IMR-90 (cell line): ENCODE results near the gene HS3ST2. TPM values are rescaled to one million over a fixed set of nuclear protein-coding genes. Genes with fewer than 3 reads are reported as not detected.

Experiments used
- ATAC-seq: fragments of 200-7000 bp; cut with Tn5 transposase; 2 replicates; pipeline ENCODE4 v1.9.1; 2020; ENCODE audit warnings: low read depth, mild to moderate bottlenecking, moderate library complexity
- BruUV-seq: library from RNA; stranded (reverse); fragments of 400-500 nt; replicated peaks from 2 replicates; lab custom pipeline; 2021; lab: Mats Ljungman, UMichigan
- CTCF ChIA-PET: fragments of 300-600 bp; formaldehyde crosslinking; extraction: SDS; loops from one replicate; lab custom pipeline; 2021; ENCODE audit warnings: antibody characterized with exemption; lab: Yijun Ruan, JAX
- POLR2A ChIA-PET: fragments of 300-600 bp; sonication (Branson Sonifier 250); formaldehyde crosslinking; loops from one replicate; lab custom pipeline; 2022; ENCODE audit warnings: antibody characterized with exemption; ENCODE audit not compliant: unreplicated experiment; lab: Charles Lee
- DNase-seq: peaks from one replicate; pipeline ENCODE4 v3.0.0; 2013
- H2AFZ ChIP-seq: replicated peaks from 2 replicates; pipeline ENCODE3; 2013; ENCODE audit warnings: low read length, mild to moderate bottlenecking; ENCODE audit not compliant: poor library complexity
- H2AK5ac ChIP-seq: 2 replicates; pipeline ENCODE4 v1.6.1; 2013; ENCODE audit warnings: low read depth, low read length, inconsistent platforms
- H2AK9ac ChIP-seq: replicated peaks from 2 replicates; pipeline ENCODE3; 2013; ENCODE audit warnings: mild to moderate bottlenecking, low read depth, low read length, moderate library complexity; ENCODE audit not compliant: poor library complexity
- H2BK120ac ChIP-seq: 2 replicates; pipeline ENCODE4 v1.6.1; 2013; ENCODE audit warnings: low read depth, low read length, inconsistent platforms
- H2BK15ac ChIP-seq: 3 replicates; pipeline ENCODE4 v1.6.1; 2013; ENCODE audit warnings: low read depth, low read length, inconsistent platforms
- H2BK20ac ChIP-seq: 2 replicates; pipeline ENCODE4 v1.6.1; 2013; ENCODE audit warnings: low read depth, mild to moderate bottlenecking, inconsistent platforms, low read length, moderate library complexity
- H2BK5ac ChIP-seq: 2 replicates; pipeline ENCODE4 v1.6.1; 2013; ENCODE audit warnings: mild to moderate bottlenecking, low read depth, low read length, inconsistent platforms; ENCODE audit not compliant: poor library complexity, severe bottlenecking
- H3K14ac ChIP-seq: replicated peaks from 2 replicates; pipeline ENCODE4 v1.6.1; 2013; ENCODE audit warnings: low read depth, low read length, inconsistent platforms
- H3K18ac ChIP-seq: 2 replicates; pipeline ENCODE4 v1.6.1; 2013; ENCODE audit warnings: low read depth, low read length, control low read depth
- H3K23ac ChIP-seq: 2 replicates; pipeline ENCODE4 v1.6.1; 2013; ENCODE audit warnings: low read depth, low read length, inconsistent platforms
- H3K27ac ChIP-seq: 2 replicates; pipeline ENCODE4 v1.5.1; 2013; ENCODE audit warnings: mild to moderate bottlenecking, control low read depth, low read length; ENCODE audit not compliant: insufficient read depth
- H3K27me3 ChIP-seq: 2 replicates; pipeline ENCODE4 v1.6.1; 2013; ENCODE audit warnings: low read length; ENCODE audit not compliant: control insufficient read depth, insufficient read depth
- H3K36me3 ChIP-seq: 2 replicates; pipeline ENCODE4 v1.6.1; 2013; ENCODE audit warnings: low read length, mixed read lengths; ENCODE audit not compliant: control insufficient read depth, insufficient read depth
- H3K4ac ChIP-seq: 2 replicates; pipeline ENCODE4 v1.6.1; 2013; ENCODE audit warnings: low read depth, low read length, inconsistent platforms
- H3K4me1 ChIP-seq: 2 replicates; pipeline ENCODE4 v1.6.1; 2013; ENCODE audit warnings: low read length, mixed read lengths; ENCODE audit not compliant: control insufficient read depth, insufficient read depth
- H3K4me2 ChIP-seq: 2 replicates; pipeline ENCODE4 v1.6.1; 2013; ENCODE audit warnings: low read depth, mild to moderate bottlenecking, control low read depth, low read length, moderate library complexity
- H3K4me3 ChIP-seq: 2 replicates; pipeline ENCODE4 v1.5.1; 2013; ENCODE audit warnings: low read depth, mild to moderate bottlenecking, control low read depth, low read length, moderate library complexity; ENCODE audit not compliant: insufficient read depth
- H3K56ac ChIP-seq: 2 replicates; pipeline ENCODE4 v1.6.1; 2013; ENCODE audit warnings: low read length, inconsistent platforms; ENCODE audit not compliant: insufficient read depth; ENCODE audit errors: extremely low read depth
- H3K79me1 ChIP-seq, 2 experiments: 2 replicates each; pipeline ENCODE4 v1.6.1; 2013; ENCODE audit warnings: low read length in 2 of 2, inconsistent platforms in 1 of 2, low read depth in 1 of 2
- H3K9ac ChIP-seq: 2 replicates; pipeline ENCODE4 v1.6.1; 2013; ENCODE audit warnings: low read depth, low read length, control low read depth
- H3K9me1 ChIP-seq: 2 replicates; pipeline ENCODE4 v1.6.1; 2013; ENCODE audit warnings: low read length, inconsistent platforms; ENCODE audit not compliant: insufficient read depth
- H3K9me3 ChIP-seq: 2 replicates; pipeline ENCODE4 v1.6.1; 2013; ENCODE audit warnings: low read length; ENCODE audit not compliant: control insufficient read depth, insufficient read depth
- H4K20me1 ChIP-seq: 2 replicates; pipeline ENCODE4 v1.6.1; 2013; ENCODE audit warnings: low read length, inconsistent platforms; ENCODE audit not compliant: insufficient read depth
- H4K5ac ChIP-seq: 2 replicates; pipeline ENCODE4 v1.6.1; 2013; ENCODE audit warnings: mild to moderate bottlenecking, low read depth, low read length, control low read depth
- H4K8ac ChIP-seq, 2 experiments: 2 replicates each; pipeline ENCODE4 v1.6.1; 2013; ENCODE audit warnings: low read depth in 2 of 2, low read length in 2 of 2, control low read depth in 1 of 2, inconsistent platforms in 1 of 2
- H4K91ac ChIP-seq: 2 replicates; pipeline ENCODE4 v1.6.1; 2013; ENCODE audit warnings: low read depth, low read length, inconsistent platforms; ENCODE audit not compliant: insufficient read depth
- BHLHE40 ChIP-seq: fragments of 150-350 bp; IDR thresholded peaks from 2 replicates; pipeline ENCODE4 v1.6.1; 2016; ENCODE audit warnings: mild to moderate bottlenecking, low read depth, low read length
- CEBPB ChIP-seq: IDR thresholded peaks from 2 replicates; pipeline ENCODE4 v1.6.1; 2012; ENCODE audit warnings: low read depth, low read length, improper control_type of control experiment
- CHD1 ChIP-seq: IDR thresholded peaks from 2 replicates; pipeline ENCODE4 v1.6.1; 2012; ENCODE audit warnings: low read depth, low read length, improper control_type of control experiment
- FOS ChIP-seq: fragments of 150-350 bp; IDR thresholded peaks from 2 replicates; pipeline ENCODE4 v1.6.1; 2016; ENCODE audit warnings: low read depth, low read length
- MAFK ChIP-seq: IDR thresholded peaks from 2 replicates; pipeline ENCODE4 v1.6.1; 2012; ENCODE audit warnings: low read depth, low read length, improper control_type of control experiment
- MAZ ChIP-seq: IDR thresholded peaks from 2 replicates; pipeline ENCODE4 v1.6.1; 2012; ENCODE audit warnings: low read depth, mild to moderate bottlenecking, low read length, improper control_type of control experiment, moderate library complexity, borderline replicate concordance
- MXI1 ChIP-seq: IDR thresholded peaks from 2 replicates; pipeline ENCODE4 v1.6.1; 2012; ENCODE audit warnings: low read depth, mild to moderate bottlenecking, low read length, moderate library complexity, borderline replicate concordance
- NFE2L2 ChIP-seq: fragments of 150-350 bp; IDR thresholded peaks from 2 replicates; pipeline ENCODE4 v1.6.1; 2016; ENCODE audit warnings: low read depth, mild to moderate bottlenecking, low read length
- POLR2A ChIP-seq: IDR thresholded peaks from 2 replicates; pipeline ENCODE4 v1.6.1; 2012; ENCODE audit warnings: mild to moderate bottlenecking, low read depth, low read length
- RAD21 ChIP-seq: IDR thresholded peaks from 2 replicates; pipeline ENCODE4 v1.6.1; 2012; ENCODE audit warnings: low read length, improper control_type of control experiment
- RFX5 ChIP-seq: IDR thresholded peaks from 2 replicates; pipeline ENCODE4 v1.8.0; 2012; ENCODE audit warnings: low read depth, mild to moderate bottlenecking, low read length, moderate library complexity
- SMC3 ChIP-seq: fragments of 150-350 bp; IDR thresholded peaks from 2 replicates; pipeline ENCODE4 v1.6.1; 2016; ENCODE audit warnings: low read depth, mild to moderate bottlenecking, antibody characterized with exemption, low read length, moderate library complexity
- WGBS, 2 experiments: methylation state at CpG; one replicate each; pipeline versions ENCODE4 v1.1.5 to v1.1.7; 2013; ENCODE audit warnings: missing lambda C conversion rate in 2 of 2; ENCODE audit not compliant: insufficient read length in 1 of 2; ENCODE audit errors: extremely low coverage in 2 of 2; 5-methylcytosine and 5-hydroxymethylcytosine counted together
- dilution Hi-C: fragments of 300-500 bp; cut with HindIII; formaldehyde crosslinking; loops from one replicate; pipeline ENCODE4 v1.14.3; 2018; ENCODE audit warnings: low sequenced_read_pairs; ENCODE audit not compliant: unreplicated experiment
- in situ Hi-C: fragments of 300-500 bp; cut with MboI; formaldehyde crosslinking; loops from 3 replicates; pipeline ENCODE4 v1.14.3; 2019; ENCODE audit warnings: low sequenced_read_pairs, inconsistent platforms, mixed read lengths
- intact Hi-C: fragments of 100-400 bp; cut with micrococcal nuclease; formaldehyde crosslinking; loops from 2 replicates; pipeline ENCODE4 v1.10.0; 2022
- polyA plus RNA-seq, 3 experiments: library from polyadenylated mRNA; depleted of rRNA; stranded (reverse); fragments of >200 nt; gene quantifications; 2 replicates each; pipeline ENCODE4 v1.2.3, GENCODE V29; 2012; ENCODE audit warnings: low replicate concordance in 1 of 3
- total RNA-seq: library from RNA; depleted of rRNA; stranded (reverse); fragments of >200 nt; gene quantifications from 2 replicates; pipeline ENCODE4 v1.2.3, GENCODE V29; 2012
- TF ChIP-seq, protein P1 (sequence below): fragments of 150-350 bp; IDR thresholded peaks from 2 replicates; pipeline ENCODE4 v1.6.1; 2016; ENCODE audit warnings: low read depth, mild to moderate bottlenecking, low read length, moderate library complexity, borderline replicate concordance
- TF ChIP-seq, protein P2 (sequence below): fragments of 150-350 bp; IDR thresholded peaks from 2 replicates; pipeline ENCODE4 v1.6.1; 2017; ENCODE audit warnings: mild to moderate bottlenecking, antibody characterized with exemption, low read length, low read depth
- TF ChIP-seq, protein P3 (sequence below): conservative IDR thresholded peaks from 2 replicates; pipeline ENCODE4 v1.5.1; 2012; ENCODE audit warnings: mild to moderate bottlenecking, low read depth, low read length, improper control_type of control experiment

Gene HS3ST2
- total and polyA plus RNA-seq, 2 of the 4 experiments (the other 2 are of a cell fraction), result not detected

DNA sequence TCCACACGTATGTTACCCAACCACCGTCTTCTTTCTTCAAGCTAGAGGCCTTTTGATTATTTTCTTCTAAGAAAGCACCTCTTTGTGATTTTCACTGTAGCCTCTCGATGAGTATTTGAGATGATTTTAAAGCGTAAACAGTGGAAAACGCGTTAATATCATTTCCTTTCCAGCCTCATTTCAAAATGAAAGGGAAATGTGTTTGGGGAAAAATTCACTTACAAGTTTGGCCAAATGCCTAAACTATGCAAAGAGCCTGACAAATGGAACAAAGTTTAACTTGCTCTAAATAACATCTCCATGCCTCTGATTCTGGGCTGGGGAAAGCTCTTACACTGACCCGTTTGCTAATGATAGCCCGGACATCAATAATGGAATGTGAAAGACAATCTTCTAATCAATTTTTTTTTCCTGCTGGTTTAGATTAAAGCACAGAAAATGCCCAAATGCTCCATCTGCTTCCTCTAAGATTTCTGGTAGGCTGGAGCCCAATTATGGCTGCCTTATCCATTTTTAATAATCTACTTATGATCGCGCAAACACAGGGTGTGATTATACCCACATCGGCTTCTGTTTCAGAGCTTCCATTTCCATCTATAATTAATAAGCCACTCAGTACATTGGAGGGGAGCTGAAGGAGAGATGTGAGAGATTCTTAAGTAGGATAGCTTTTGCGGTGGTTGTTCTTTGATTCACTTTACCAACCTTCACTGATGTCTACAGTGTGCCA, 43.5 kb downstream of the HS3ST2 start:
- H3K18ac ChIP-seq, result no peak overlapping the region
- no peak overlapping the region for H3K9ac ChIP-seq
- no peak overlapping the region for H3K23ac ChIP-seq
- ChIA-PET POLR2A (no interaction called here), CTCF (no interaction called here)
- no peaks in the 10 kb centered on the region for H3K9me1 ChIP-seq
- no peaks in the 10 kb centered on the region for H3K27me3 ChIP-seq
- H3K79me1 ChIP-seq, result no peaks in the 10 kb centered on the region
- BruUV-seq, result no TSS peak
- no peaks in the 10 kb centered on the region for H3K4me1 ChIP-seq
- H2BK20ac ChIP-seq, result no peak overlapping the region
- no peaks in the 10 kb centered on the region for H4K20me1 ChIP-seq
- H3K9me3 ChIP-seq, result no peaks in the 10 kb centered on the region
- intact Hi-C loops, result no loop called here
- no peak for DNase-seq
- H2AK9ac ChIP-seq, result no peak overlapping the region
- no peak overlapping the region for H3K4me2 ChIP-seq
- no peak overlapping the region for H3K4ac ChIP-seq
- WGBS, 2 experiments, result no CpG with 5 or more reads among the region's 12 CpGs
- H4K5ac ChIP-seq, result no peak overlapping the region
- no peak overlapping the region for H2BK15ac ChIP-seq
- no peak overlapping the region for H2BK120ac ChIP-seq
- no peak overlapping the region for H4K91ac ChIP-seq
- H3K36me3 ChIP-seq, result no peaks in the 10 kb centered on the region
- no peak overlapping the region for H2AK5ac ChIP-seq
- H3K27ac ChIP-seq, result no peak overlapping the region
- no peak overlapping the region for H3K14ac ChIP-seq
- H4K8ac ChIP-seq, result no peak overlapping the region
- TF ChIP-seq, protein P1, sequence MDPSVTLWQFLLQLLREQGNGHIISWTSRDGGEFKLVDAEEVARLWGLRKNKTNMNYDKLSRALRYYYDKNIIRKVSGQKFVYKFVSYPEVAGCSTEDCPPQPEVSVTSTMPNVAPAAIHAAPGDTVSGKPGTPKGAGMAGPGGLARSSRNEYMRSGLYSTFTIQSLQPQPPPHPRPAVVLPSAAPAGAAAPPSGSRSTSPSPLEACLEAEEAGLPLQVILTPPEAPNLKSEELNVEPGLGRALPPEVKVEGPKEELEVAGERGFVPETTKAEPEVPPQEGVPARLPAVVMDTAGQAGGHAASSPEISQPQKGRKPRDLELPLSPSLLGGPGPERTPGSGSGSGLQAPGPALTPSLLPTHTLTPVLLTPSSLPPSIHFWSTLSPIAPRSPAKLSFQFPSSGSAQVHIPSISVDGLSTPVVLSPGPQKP, result no peak
- TF ChIP-seq RAD21 (no peak), NFE2L2 (no peak), MAFK (no peak), MAZ (no peak), BHLHE40 (no peak), CEBPB (no peak), POLR2A (no peak), SMC3 (no peak), RFX5 (no peak), FOS (no peak), MXI1 (no peak), CHD1 (no peak)
- TF ChIP-seq, protein P2, sequence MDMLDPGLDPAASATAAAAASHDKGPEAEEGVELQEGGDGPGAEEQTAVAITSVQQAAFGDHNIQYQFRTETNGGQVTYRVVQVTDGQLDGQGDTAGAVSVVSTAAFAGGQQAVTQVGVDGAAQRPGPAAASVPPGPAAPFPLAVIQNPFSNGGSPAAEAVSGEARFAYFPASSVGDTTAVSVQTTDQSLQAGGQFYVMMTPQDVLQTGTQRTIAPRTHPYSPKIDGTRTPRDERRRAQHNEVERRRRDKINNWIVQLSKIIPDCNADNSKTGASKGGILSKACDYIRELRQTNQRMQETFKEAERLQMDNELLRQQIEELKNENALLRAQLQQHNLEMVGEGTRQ, result no peak
- TF ChIP-seq, protein P3, sequence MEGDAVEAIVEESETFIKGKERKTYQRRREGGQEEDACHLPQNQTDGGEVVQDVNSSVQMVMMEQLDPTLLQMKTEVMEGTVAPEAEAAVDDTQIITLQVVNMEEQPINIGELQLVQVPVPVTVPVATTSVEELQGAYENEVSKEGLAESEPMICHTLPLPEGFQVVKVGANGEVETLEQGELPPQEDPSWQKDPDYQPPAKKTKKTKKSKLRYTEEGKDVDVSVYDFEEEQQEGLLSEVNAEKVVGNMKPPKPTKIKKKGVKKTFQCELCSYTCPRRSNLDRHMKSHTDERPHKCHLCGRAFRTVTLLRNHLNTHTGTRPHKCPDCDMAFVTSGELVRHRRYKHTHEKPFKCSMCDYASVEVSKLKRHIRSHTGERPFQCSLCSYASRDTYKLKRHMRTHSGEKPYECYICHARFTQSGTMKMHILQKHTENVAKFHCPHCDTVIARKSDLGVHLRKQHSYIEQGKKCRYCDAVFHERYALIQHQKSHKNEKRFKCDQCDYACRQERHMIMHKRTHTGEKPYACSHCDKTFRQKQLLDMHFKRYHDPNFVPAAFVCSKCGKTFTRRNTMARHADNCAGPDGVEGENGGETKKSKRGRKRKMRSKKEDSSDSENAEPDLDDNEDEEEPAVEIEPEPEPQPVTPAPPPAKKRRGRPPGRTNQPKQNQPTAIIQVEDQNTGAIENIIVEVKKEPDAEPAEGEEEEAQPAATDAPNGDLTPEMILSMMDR, result no peak
- no peak overlapping the region for H2BK5ac ChIP-seq
- no peak overlapping the region for H2AFZ ChIP-seq
- in situ Hi-C loops, result no loop called here
- no peak overlapping the region for H3K4me3 ChIP-seq
- H3K56ac ChIP-seq, result no peak overlapping the region
- no peak for ATAC-seq
- dilution Hi-C loops, result no loop called here
